Measurements from ENCODE around the gene STPG2.

- TF ChIP-seq CTCF (IDR thresholded peaks at IDR 0.05) (no peak), EZH2phosphoT487 (IDR thresholded peaks at IDR 0.05) (no peak), EZH2 (IDR thresholded peaks at IDR 0.05) (no peak)
Observed at GRCh38 chr4:97639961-97640360, 503.3 kb downstream of the STPG2 start.
